ENCODE data around the gene HOXD13. TPM values are rescaled to one million over a fixed set of nuclear protein-coding genes. Genes with fewer than 3 reads are reported as not detected.

Gene HOXD13
- total RNA-seq, 1 donor from 2014 or later, result not detected

GRCh38 chr2:176117823-176118371 lies 25.4 kb downstream of the HOXD13 start:
- no peak for DNase-seq (ENCODE audit: extremely low read depth, low read depth, low spot score)

GRCh38 chr2:176118601-176119339 lies 26.2 kb downstream of the HOXD13 start:
- no peak for DNase-seq (ENCODE audit: extremely low read depth, low read depth, low spot score)

- DNase-seq (ENCODE audit: extremely low read depth, low read depth, low spot score), result no peak
These were observed 28.1 kb downstream of the HOXD13 start for GRCh38 chr2:176120364-176121189.

- no peak for DNase-seq (ENCODE audit: extremely low read depth, low read depth, low spot score)
These were observed 28.9 kb downstream of the HOXD13 start for GRCh38 chr2:176121190-176122051.

- no peak for DNase-seq (ENCODE audit: extremely low read depth, low read depth, low spot score)
These were observed 29.6 kb downstream of the HOXD13 start for GRCh38 chr2:176122052-176122682.

- no peak for DNase-seq (ENCODE audit: extremely low read depth, low read depth, low spot score)
These were observed 30.3 kb downstream of the HOXD13 start, which contains the start of gene HOXD9 for GRCh38 chr2:176122683-176123410. Gene HOXD9 (plus strand): TSS chr2:176122719. CDS start chr2:176122769, 50 bp downstream.

GRCh38 chr2:176123411-176124109 lies 31.0 kb downstream of the HOXD13 start:
- no peak for DNase-seq (ENCODE audit: extremely low read depth, low read depth, low spot score)

GRCh38 chr2:176124110-176124946 lies 31.8 kb downstream of the HOXD13 start:
- DNase-seq (ENCODE audit: extremely low read depth, low read depth, low spot score), result no peak

GRCh38 chr2:176124947-176125771 lies 32.6 kb downstream of the HOXD13 start:
- no peak for DNase-seq (ENCODE audit: extremely low read depth, low read depth, low spot score)

- DNase-seq (ENCODE audit: extremely low read depth, low read depth, low spot score), result no peak
These were observed 33.2 kb downstream of the HOXD13 start for GRCh38 chr2:176125772-176126054.

GRCh38 chr2:176126929-176127773 lies 34.6 kb downstream of the HOXD13 start:
- no peak for DNase-seq (ENCODE audit: extremely low read depth, low read depth, low spot score)

- no peak for DNase-seq (ENCODE audit: extremely low read depth, low read depth, low spot score)
These were observed 35.2 kb downstream of the HOXD13 start for GRCh38 chr2:176127774-176128072.

- DNase-seq (ENCODE audit: extremely low read depth, low read depth, low spot score), result no peak
These were observed 35.9 kb downstream of the HOXD13 start for GRCh38 chr2:176128172-176128981.

- no peak for DNase-seq (ENCODE audit: extremely low read depth, low read depth, low spot score)
These were observed 36.7 kb downstream of the HOXD13 start, which contains the start of gene HOXD8 for GRCh38 chr2:176128982-176129796. Gene HOXD8 (plus strand): TSS chr2:176129705. CDS start chr2:176130367, 662 bp downstream.

- DNase-seq (ENCODE audit: extremely low read depth, low read depth, low spot score), result no peak
These were observed 37.3 kb downstream of the HOXD13 start for GRCh38 chr2:176129813-176130146.

All from glomerular endothelial cell (primary cell).